Measurements from ENCODE around the gene INPP5E.

The INPP5E gene

DNA sequence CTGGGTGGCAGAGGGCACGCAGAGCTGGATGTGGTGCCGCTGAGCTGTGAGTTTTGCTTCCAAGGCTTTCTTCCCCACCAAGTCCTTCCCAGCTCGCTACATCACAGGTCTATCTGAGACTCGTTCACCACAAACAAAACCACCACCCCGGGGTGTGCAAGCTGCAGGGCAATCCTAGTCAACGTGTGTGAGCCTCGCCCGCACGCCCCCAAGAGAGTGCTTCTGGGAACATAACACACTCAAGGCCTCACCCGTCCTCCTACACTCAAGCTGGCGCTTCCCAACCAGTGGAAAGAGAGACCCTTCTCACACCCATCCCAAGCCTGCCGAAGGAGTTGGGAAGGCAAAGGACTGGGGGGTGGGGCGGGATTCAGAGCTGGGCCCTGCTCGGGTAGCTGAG is 50.2 kb downstream of the INPP5E start:
- TF ChIP-seq, protein P1, sequence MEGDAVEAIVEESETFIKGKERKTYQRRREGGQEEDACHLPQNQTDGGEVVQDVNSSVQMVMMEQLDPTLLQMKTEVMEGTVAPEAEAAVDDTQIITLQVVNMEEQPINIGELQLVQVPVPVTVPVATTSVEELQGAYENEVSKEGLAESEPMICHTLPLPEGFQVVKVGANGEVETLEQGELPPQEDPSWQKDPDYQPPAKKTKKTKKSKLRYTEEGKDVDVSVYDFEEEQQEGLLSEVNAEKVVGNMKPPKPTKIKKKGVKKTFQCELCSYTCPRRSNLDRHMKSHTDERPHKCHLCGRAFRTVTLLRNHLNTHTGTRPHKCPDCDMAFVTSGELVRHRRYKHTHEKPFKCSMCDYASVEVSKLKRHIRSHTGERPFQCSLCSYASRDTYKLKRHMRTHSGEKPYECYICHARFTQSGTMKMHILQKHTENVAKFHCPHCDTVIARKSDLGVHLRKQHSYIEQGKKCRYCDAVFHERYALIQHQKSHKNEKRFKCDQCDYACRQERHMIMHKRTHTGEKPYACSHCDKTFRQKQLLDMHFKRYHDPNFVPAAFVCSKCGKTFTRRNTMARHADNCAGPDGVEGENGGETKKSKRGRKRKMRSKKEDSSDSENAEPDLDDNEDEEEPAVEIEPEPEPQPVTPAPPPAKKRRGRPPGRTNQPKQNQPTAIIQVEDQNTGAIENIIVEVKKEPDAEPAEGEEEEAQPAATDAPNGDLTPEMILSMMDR (conservative IDR thresholded peaks at IDR 0.05; ENCODE audit: low read length) = no peak
- TF ChIP-seq EZH2phosphoT487 (IDR thresholded peaks at IDR 0.05; ENCODE audit: borderline replicate concordance) = no peak
- Histone ChIP-seq H2AFZ (ENCODE audit: low read length) (no peak overlapping the region), H3K9ac (ENCODE audit: low read depth, low read length, poor library complexity, severe bottlenecking) (no peak overlapping the region), H3F3A (ENCODE audit: low read depth) (no peaks in the 10 kb centered on the region), H3K9me2 (replicated peaks; ENCODE audit: low read depth, low read length) (no peaks in the 10 kb centered on the region), H4K20me1 (ENCODE audit: insufficient read depth, low read length, poor library complexity, severe bottlenecking) (no peaks in the 10 kb centered on the region), H3K79me2 (ENCODE audit: insufficient read depth, low read length) (no peaks in the 10 kb centered on the region), H3K9me3 (ENCODE audit: insufficient read depth, low read depth, low read length) (no peaks in the 10 kb centered on the region), H3K4me3 (ENCODE audit: low read length, poor library complexity, severe bottlenecking) (no peak overlapping the region), H3K4me2 (ENCODE audit: low read depth, low read length, poor library complexity, severe bottlenecking) (no peak overlapping the region), H3K36me3 (ENCODE audit: insufficient read depth, low read length) (peaks cover 16% of the 10 kb centered on the region; the same call in 1 of the 2 replicates), H3K27me3 (ENCODE audit: insufficient read depth, low read length, poor library complexity, severe bottlenecking) (no peaks in the 10 kb centered on the region), H3K4me1 (ENCODE audit: insufficient read depth, low read length, poor library complexity, severe bottlenecking) (no peaks in the 10 kb centered on the region)

DNA sequence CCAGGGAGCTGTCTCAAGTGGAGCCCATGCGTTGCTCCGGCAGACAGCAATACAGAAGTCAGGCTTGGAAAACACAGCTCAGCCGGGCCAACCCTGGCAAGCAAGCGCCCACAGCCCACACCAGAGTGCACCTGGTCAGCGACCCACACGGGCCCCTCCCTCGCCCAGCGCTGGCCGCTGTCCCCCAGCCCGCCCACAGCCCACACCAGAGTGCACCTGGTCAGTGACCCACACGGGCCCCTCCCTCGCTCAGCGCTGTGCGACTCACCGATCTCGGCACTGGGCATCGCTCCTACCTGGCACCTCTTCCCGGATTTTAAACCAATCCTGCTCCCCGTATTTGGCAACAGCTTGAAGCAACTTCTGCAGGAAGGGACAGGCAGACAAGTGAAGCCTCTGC is 52.4 kb downstream of the INPP5E start:
- no peaks in the 10 kb centered on the region for H3K4me1 ChIP-seq (ENCODE audit: insufficient read depth, low read length, poor library complexity, severe bottlenecking)
- no peaks in the 10 kb centered on the region for H3K79me2 ChIP-seq (ENCODE audit: insufficient read depth, low read length)
- H3K4me3 ChIP-seq (ENCODE audit: low read length, poor library complexity, severe bottlenecking) = no peak overlapping the region
- H3K36me3 ChIP-seq (ENCODE audit: insufficient read depth, low read length) = peaks cover 15% of the 10 kb centered on the region; the same call in 1 of the 2 replicates
- H3K27me3 ChIP-seq (ENCODE audit: insufficient read depth, low read length, poor library complexity, severe bottlenecking) = no peaks in the 10 kb centered on the region
- no peak overlapping the region for H3K4me2 ChIP-seq (ENCODE audit: low read depth, low read length, poor library complexity, severe bottlenecking)
- no peak overlapping the region for H3K9ac ChIP-seq (ENCODE audit: low read depth, low read length, poor library complexity, severe bottlenecking)
- no peaks in the 10 kb centered on the region for H4K20me1 ChIP-seq (ENCODE audit: insufficient read depth, low read length, poor library complexity, severe bottlenecking)
- no peaks in the 10 kb centered on the region for H3K9me2 ChIP-seq (replicated peaks; ENCODE audit: low read depth, low read length)
- no peak overlapping the region for H2AFZ ChIP-seq (ENCODE audit: low read length)
- no peaks in the 10 kb centered on the region for H3K9me3 ChIP-seq (ENCODE audit: insufficient read depth, low read depth, low read length)
- H3F3A ChIP-seq (ENCODE audit: low read depth) = no peaks in the 10 kb centered on the region
- no peak for TF ChIP-seq EZH2phosphoT487 (IDR thresholded peaks at IDR 0.05; ENCODE audit: borderline replicate concordance)

DNA sequence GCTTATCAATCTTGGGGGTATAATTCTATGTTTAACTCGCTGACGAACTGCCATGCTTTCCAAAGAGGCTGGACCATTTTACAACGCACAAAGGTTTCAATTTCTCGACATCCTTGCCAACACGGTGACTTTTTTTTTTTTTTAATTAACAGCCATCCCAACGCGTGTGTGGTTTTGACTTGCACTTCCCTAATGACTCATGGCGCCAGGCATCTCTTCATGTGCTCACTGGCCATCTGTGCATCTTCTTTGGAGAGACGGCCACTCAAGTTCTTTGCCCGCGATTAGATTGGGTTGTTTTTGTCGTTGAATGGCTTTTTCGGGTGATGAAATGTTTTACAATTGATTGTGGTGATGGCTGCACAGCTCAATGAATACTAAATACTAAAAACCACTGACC is 53.6 kb downstream of the INPP5E start:
- peaks cover 9% of the 10 kb centered on the region; the same call in 1 of the 2 replicates for H3K36me3 ChIP-seq (ENCODE audit: insufficient read depth, low read length)
- H3K9me2 ChIP-seq (replicated peaks; ENCODE audit: low read depth, low read length) = no peaks in the 10 kb centered on the region
- TF ChIP-seq, protein P1 (conservative IDR thresholded peaks at IDR 0.05; ENCODE audit: low read length) = no peak
- TF ChIP-seq EZH2phosphoT487 (IDR thresholded peaks at IDR 0.05; ENCODE audit: borderline replicate concordance) = no peak
- H2AFZ ChIP-seq (ENCODE audit: low read length) = no peak overlapping the region
- H3K4me3 ChIP-seq (ENCODE audit: low read length, poor library complexity, severe bottlenecking) = no peak overlapping the region
- no peaks in the 10 kb centered on the region for H3F3A ChIP-seq (ENCODE audit: low read depth)
- H4K20me1 ChIP-seq (ENCODE audit: insufficient read depth, low read length, poor library complexity, severe bottlenecking) = no peaks in the 10 kb centered on the region
- no peaks in the 10 kb centered on the region for H3K4me1 ChIP-seq (ENCODE audit: insufficient read depth, low read length, poor library complexity, severe bottlenecking)
- H3K27me3 ChIP-seq (ENCODE audit: insufficient read depth, low read length, poor library complexity, severe bottlenecking) = no peaks in the 10 kb centered on the region
- H3K9me3 ChIP-seq (ENCODE audit: insufficient read depth, low read depth, low read length) = no peaks in the 10 kb centered on the region
- H3K4me2 ChIP-seq (ENCODE audit: low read depth, low read length, poor library complexity, severe bottlenecking) = no peak overlapping the region
- no peak overlapping the region for H3K9ac ChIP-seq (ENCODE audit: low read depth, low read length, poor library complexity, severe bottlenecking)
- no peaks in the 10 kb centered on the region for H3K79me2 ChIP-seq (ENCODE audit: insufficient read depth, low read length)

DNA sequence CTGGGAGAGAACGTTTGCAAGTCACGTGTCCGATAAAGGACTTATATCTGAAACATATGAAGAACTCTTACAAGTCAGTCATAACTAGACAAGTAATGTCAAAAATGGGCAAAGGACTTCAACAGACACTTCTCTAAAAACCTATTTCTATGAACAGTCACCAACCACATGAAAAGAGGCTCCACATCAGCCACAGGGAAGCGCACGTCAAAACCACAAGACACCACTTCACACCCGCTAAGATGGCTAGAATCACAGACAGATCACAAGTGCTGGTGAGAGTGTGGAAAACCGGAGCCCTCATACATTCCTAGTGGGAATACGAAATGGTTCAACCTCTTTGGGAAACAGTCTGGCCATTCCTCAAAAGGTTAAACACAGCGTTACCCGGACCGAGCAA is 54.6 kb downstream of the INPP5E start:
- Histone ChIP-seq H2AFZ (ENCODE audit: low read length) (no peak overlapping the region), H3F3A (ENCODE audit: low read depth) (no peaks in the 10 kb centered on the region), H3K9ac (ENCODE audit: low read depth, low read length, poor library complexity, severe bottlenecking) (no peak overlapping the region), H3K4me3 (ENCODE audit: low read length, poor library complexity, severe bottlenecking) (no peak overlapping the region), H3K9me3 (ENCODE audit: insufficient read depth, low read depth, low read length) (no peaks in the 10 kb centered on the region), H3K4me1 (ENCODE audit: insufficient read depth, low read length, poor library complexity, severe bottlenecking) (no peaks in the 10 kb centered on the region), H3K9me2 (replicated peaks; ENCODE audit: low read depth, low read length) (no peaks in the 10 kb centered on the region), H3K36me3 (ENCODE audit: insufficient read depth, low read length) (peaks cover 9% of the 10 kb centered on the region; the same call in 1 of the 2 replicates), H3K79me2 (ENCODE audit: insufficient read depth, low read length) (no peaks in the 10 kb centered on the region), H3K4me2 (ENCODE audit: low read depth, low read length, poor library complexity, severe bottlenecking) (no peak overlapping the region), H3K27me3 (ENCODE audit: insufficient read depth, low read length, poor library complexity, severe bottlenecking) (no peaks in the 10 kb centered on the region), H4K20me1 (ENCODE audit: insufficient read depth, low read length, poor library complexity, severe bottlenecking) (no peaks in the 10 kb centered on the region)
- TF ChIP-seq, protein P1 (conservative IDR thresholded peaks at IDR 0.05; ENCODE audit: low read length) = no peak
- no peak for TF ChIP-seq EZH2phosphoT487 (IDR thresholded peaks at IDR 0.05; ENCODE audit: borderline replicate concordance)
